Amniotic epithelial cell (primary cell): ENCODE results near the gene LRRC8C.
"Not testable (repeated sequence)": the region's sequence is repeated elsewhere in the genome, so short reads cannot be mapped to it uniquely, and the experiment has no call there.

ENCODE experiments used
- DNase-seq: peaks from one replicate; pipeline ENCODE4 v3.0.0-alpha.2; 2010; ENCODE audit warnings: low read depth

The LRRC8C gene

GRCh38 chr1:89632657-89633247 lies at the start of gene LRRC8C:
Gene LRRC8C (plus strand): TSS chr1:89633120. CDS start chr1:89686474, 53,354 bp downstream.
- DNase-seq, result peak; percentile 42

- DNase-seq, result no peak
These were observed 48.7 kb upstream of the LRRC8C start for GRCh38 chr1:89584211-89584610.

GRCh38 chr1:89584781-89585180 lies 48.1 kb upstream of the LRRC8C start:
- DNase-seq, result no peak

- DNase-seq, result no peak
These were observed 45.2 kb upstream of the LRRC8C start for GRCh38 chr1:89587729-89588161.

- no peak for DNase-seq
These were observed 44.4 kb upstream of the LRRC8C start for GRCh38 chr1:89588480-89588879.

GRCh38 chr1:89589515-89589914 lies 43.4 kb upstream of the LRRC8C start:
- no peak for DNase-seq

GRCh38 chr1:89590341-89591080 lies 42.4 kb upstream of the LRRC8C start:
- no peak for DNase-seq

- not testable (repeated sequence) for DNase-seq
These were observed 40.0 kb upstream of the LRRC8C start for GRCh38 chr1:89592861-89593302.

- DNase-seq, result no peak
These were observed 38.7 kb upstream of the LRRC8C start for GRCh38 chr1:89594096-89594740.

- DNase-seq, result peak; percentile 20
These were observed 36.2 kb upstream of the LRRC8C start for GRCh38 chr1:89596698-89597097.

- peak; percentile 27 for DNase-seq
These were observed 34.2 kb upstream of the LRRC8C start for GRCh38 chr1:89598450-89599331.

- no peak for DNase-seq
These were observed 33.6 kb upstream of the LRRC8C start for GRCh38 chr1:89599332-89599630.

GRCh38 chr1:89600451-89601224 lies 32.3 kb upstream of the LRRC8C start:
- DNase-seq, result no peak

- DNase-seq, result no peak
These were observed 30.0 kb upstream of the LRRC8C start for GRCh38 chr1:89602871-89603404.

GRCh38 chr1:89603651-89604413 lies 29.1 kb upstream of the LRRC8C start:
- peak; percentile 57 for DNase-seq

- DNase-seq, result no peak
These were observed 28.5 kb upstream of the LRRC8C start for GRCh38 chr1:89604414-89604735.

GRCh38 chr1:89605692-89606091 lies 27.2 kb upstream of the LRRC8C start:
- peak; percentile 90 for DNase-seq

GRCh38 chr1:89606227-89606980 lies 26.5 kb upstream of the LRRC8C start:
- DNase-seq, result no peak

- DNase-seq, result no peak
These were observed 25.8 kb upstream of the LRRC8C start for GRCh38 chr1:89607156-89607555.
